RWPE2 (cell line): ENCODE data around the gene RHOF.

Source experiments
- ATAC-seq: fragments of 200-7000 bp; cut with Tn5 transposase; 3 replicates; pipeline ENCODE4 v1.9.1; 2021; ENCODE audit warnings: low read depth
- DNase-seq: peaks from one replicate; pipeline ENCODE4 v3.0.0-alpha.2; 2020; ENCODE audit warnings: low spot score
- H3K27ac ChIP-seq: fragments of 450-650 bp; 2 replicates; pipeline ENCODE4 v1.5.1; 2017; ENCODE audit warnings: mild to moderate bottlenecking; ENCODE audit not compliant: poor library complexity, severe bottlenecking
- H3K27me3 ChIP-seq: fragments of 250-450 bp; sonication (Bioruptor Pico); 2 replicates; pipeline ENCODE4 v1.5.1; 2021; ENCODE audit warnings: mild to moderate bottlenecking, moderate library complexity; ENCODE audit not compliant: insufficient read depth, poor library complexity, severe bottlenecking
- H3K36me3 ChIP-seq: fragments of 250-450 bp; sonication (Bioruptor Pico); 2 replicates; pipeline ENCODE4 v1.5.1; 2020; ENCODE audit warnings: low read depth, mild to moderate bottlenecking, moderate library complexity
- H3K4me1 ChIP-seq: fragments of 250-450 bp; sonication (Bioruptor Pico); 2 replicates; pipeline ENCODE4 v1.5.1; 2021; ENCODE audit warnings: mild to moderate bottlenecking, moderate library complexity; ENCODE audit not compliant: insufficient read depth, poor library complexity, severe bottlenecking
- H3K4me3 ChIP-seq: fragments of 250-450 bp; sonication (Bioruptor Pico); 2 replicates; pipeline ENCODE4 v1.5.1; 2021; ENCODE audit warnings: mild to moderate bottlenecking, moderate library complexity; ENCODE audit not compliant: severe bottlenecking
- H3K9me3 ChIP-seq: fragments of 250-450 bp; sonication (Bioruptor Pico); 2 replicates; pipeline ENCODE4 v1.5.1; 2021; ENCODE audit warnings: mild to moderate bottlenecking, moderate library complexity; ENCODE audit not compliant: severe bottlenecking
- TF ChIP-seq, protein P1 (sequence below): fragments of 450-650 bp; IDR thresholded peaks from one replicate; pipeline ENCODE4 v1.5.1; 2017; ENCODE audit warnings: mild to moderate bottlenecking, moderate library complexity; ENCODE audit not compliant: poor library complexity, severe bottlenecking

Gene RHOF

DNA sequence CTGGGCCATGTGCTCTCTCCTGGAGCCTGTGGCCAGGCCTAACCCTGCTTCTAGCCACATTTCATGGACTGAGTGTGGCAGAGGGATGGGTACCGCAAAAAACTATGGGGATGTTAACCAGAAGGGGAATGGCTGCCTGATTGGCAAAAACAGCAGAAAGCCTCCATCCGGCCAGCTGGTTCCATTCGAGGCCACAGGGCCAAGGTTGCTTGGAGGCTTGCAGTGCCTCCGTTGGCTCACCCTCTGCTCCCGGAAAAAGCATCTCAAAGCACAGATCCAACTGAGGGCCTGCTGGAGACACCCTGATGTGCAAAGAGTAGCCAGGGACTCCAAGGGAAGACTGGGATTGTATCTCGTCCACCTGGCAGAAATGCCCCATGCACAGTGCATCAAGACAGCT, 64.5 kb downstream of the RHOF start:
- no peaks in the 10 kb centered on the region for H3K4me1 ChIP-seq
- H3K27ac ChIP-seq = no peak overlapping the region
- TF ChIP-seq, protein P1, sequence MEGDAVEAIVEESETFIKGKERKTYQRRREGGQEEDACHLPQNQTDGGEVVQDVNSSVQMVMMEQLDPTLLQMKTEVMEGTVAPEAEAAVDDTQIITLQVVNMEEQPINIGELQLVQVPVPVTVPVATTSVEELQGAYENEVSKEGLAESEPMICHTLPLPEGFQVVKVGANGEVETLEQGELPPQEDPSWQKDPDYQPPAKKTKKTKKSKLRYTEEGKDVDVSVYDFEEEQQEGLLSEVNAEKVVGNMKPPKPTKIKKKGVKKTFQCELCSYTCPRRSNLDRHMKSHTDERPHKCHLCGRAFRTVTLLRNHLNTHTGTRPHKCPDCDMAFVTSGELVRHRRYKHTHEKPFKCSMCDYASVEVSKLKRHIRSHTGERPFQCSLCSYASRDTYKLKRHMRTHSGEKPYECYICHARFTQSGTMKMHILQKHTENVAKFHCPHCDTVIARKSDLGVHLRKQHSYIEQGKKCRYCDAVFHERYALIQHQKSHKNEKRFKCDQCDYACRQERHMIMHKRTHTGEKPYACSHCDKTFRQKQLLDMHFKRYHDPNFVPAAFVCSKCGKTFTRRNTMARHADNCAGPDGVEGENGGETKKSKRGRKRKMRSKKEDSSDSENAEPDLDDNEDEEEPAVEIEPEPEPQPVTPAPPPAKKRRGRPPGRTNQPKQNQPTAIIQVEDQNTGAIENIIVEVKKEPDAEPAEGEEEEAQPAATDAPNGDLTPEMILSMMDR = no peak
- peaks cover 24% of the 10 kb centered on the region for H3K36me3 ChIP-seq
- no peak overlapping the region for H3K4me3 ChIP-seq
- DNase-seq = no peak
- no peaks in the 10 kb centered on the region for H3K9me3 ChIP-seq
- no peaks in the 10 kb centered on the region for H3K27me3 ChIP-seq
- no peak for ATAC-seq
